Vagina (tissue), 2 donors: ENCODE results near the gene NSUN4.
"Not testable (repeated sequence)": the region's sequence is repeated elsewhere in the genome, so short reads cannot be mapped to it uniquely, and the experiment has no call there.

ENCODE experiments used
- CTCF ChIP-seq, 3 experiments: fragments of 450-650 bp in 2 of 3; fragments of 200-600 bp in 1 of 3; sonication (generic) in 1 of 3; IDR thresholded peaks; one replicate each; pipeline ENCODE4 v1.5.1; 2017 to 2019; ENCODE audit warnings: antibody characterized with exemption in 3 of 3, mild to moderate bottlenecking in 2 of 3, moderate library complexity in 2 of 3
- POLR2A ChIP-seq, 2 donors: fragments of 450-650 bp; IDR thresholded peaks; one replicate each; pipeline ENCODE4 v1.6.1; 2017; ENCODE audit warnings: antibody characterized with exemption in 2 of 2, mild to moderate bottlenecking in 2 of 2, moderate library complexity in 2 of 2
- POLR2AphosphoS5 ChIP-seq, 2 donors: sonication (generic); formaldehyde crosslinking; IDR thresholded peaks; one replicate each; pipeline ENCODE4 v1.9.0; 2017; ENCODE audit warnings: antibody characterized with exemption in 2 of 2, mild to moderate bottlenecking in 2 of 2, low read depth in 1 of 2; ENCODE audit not compliant: insufficient read depth in 1 of 2

GRCh38 chr1:46319960-46320914 lies 20.4 kb upstream of the NSUN4 start:
- TF ChIP-seq POLR2A (IDR thresholded peaks at IDR 0.05); CTCF (IDR thresholded peaks at IDR 0.05); POLR2AphosphoS5 (IDR thresholded peaks at IDR 0.05; ENCODE audit: insufficient read depth in 1 of 2, low read depth in 1 of 2): not testable (repeated sequence)
